Upper lobe of left lung (tissue), 4 donors: ENCODE results near the gene BMP7.

Experiments used
- CTCF ChIP-seq, 6 experiments: fragments of 450-650 bp in 4 of 6; fragments of 200-600 bp in 2 of 6; sonication (generic) in 2 of 6; IDR thresholded peaks; one replicate each; pipeline ENCODE4 v1.5.1; 2016 to 2019; ENCODE audit warnings: antibody characterized with exemption in 6 of 6
- EP300 ChIP-seq, 4 donors: sonication (generic); formaldehyde crosslinking; IDR thresholded peaks; one replicate each; pipeline ENCODE4 v1.5.1; 2017; ENCODE audit warnings: antibody characterized with exemption in 4 of 4, control low read depth in 2 of 4
- POLR2AphosphoS5 ChIP-seq, 2 donors: sonication (generic); formaldehyde crosslinking; IDR thresholded peaks; one replicate each; pipeline ENCODE4 v1.5.1; 2017; ENCODE audit warnings: antibody characterized with exemption in 2 of 2

GRCh38 chr20:57222631-57222950 lies 43.9 kb downstream of the BMP7 start:
- no peak for TF ChIP-seq POLR2AphosphoS5 (IDR thresholded peaks at IDR 0.05)
- TF ChIP-seq CTCF (IDR thresholded peaks at IDR 0.05) = no peak
- TF ChIP-seq EP300 (IDR thresholded peaks at IDR 0.05) = no peak
